ENCODE measurements around the gene MEA1. TPM values are rescaled to one million over a fixed set of nuclear protein-coding genes. Genes with fewer than 3 reads are reported as not detected.

MEA1 gene
- total RNA-seq, 1 experiment from 2014 or later = 131 TPM

DNA sequence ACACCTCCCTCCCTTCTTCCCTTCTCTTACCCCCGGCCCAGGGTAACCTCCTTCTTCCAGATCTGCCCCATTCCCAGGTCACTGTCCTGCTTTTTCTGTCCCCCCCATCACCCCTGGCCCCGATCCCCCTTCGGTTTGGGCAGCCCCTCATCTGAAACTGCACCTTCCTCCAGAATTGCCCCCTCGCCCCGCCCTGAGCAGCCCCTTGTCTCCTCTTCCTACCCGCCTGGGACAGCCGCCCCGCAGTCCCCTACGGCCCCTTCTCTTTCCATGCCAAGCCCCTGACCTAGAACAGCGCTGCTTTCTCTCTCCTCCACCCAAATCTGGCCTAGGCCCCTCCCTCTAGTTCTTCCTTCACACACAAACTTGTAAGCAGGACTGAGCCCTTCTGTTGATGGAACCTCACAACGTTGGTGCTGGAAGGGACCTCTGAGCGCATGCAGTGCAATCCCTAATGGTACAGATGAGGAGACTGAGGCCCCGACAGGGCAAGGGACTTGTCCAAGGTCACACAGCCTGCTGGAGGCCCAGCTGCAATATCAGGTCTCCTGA, 28.7 kb downstream of the MEA1 start:
- Histone ChIP-seq H3K9ac (ENCODE audit: low read length) (peak overlapping the region; percentile 82), H3K9me3 (ENCODE audit: low read length) (no peaks in the 10 kb centered on the region), H3K4me3 (ENCODE audit: low read length) (peak overlapping the region; percentile 82), H3K79me2 (ENCODE audit: low read length) (peaks cover 30% of the 10 kb centered on the region), H3F3A (ENCODE audit: low read length, unreplicated experiment) (no peaks in the 10 kb centered on the region), H4K20me1 (ENCODE audit: low read length) (no peaks in the 10 kb centered on the region), H3K4me2 (ENCODE audit: low read length) (peak overlapping the region; percentile 83), H3K27ac (ENCODE audit: low read length) (no peak overlapping the region), H3K27me3 (ENCODE audit: low read length) (no peaks in the 10 kb centered on the region), H3K9me2 (replicated peaks; ENCODE audit: low read length) (no peaks in the 10 kb centered on the region), H2AFZ (ENCODE audit: low read length) (peak overlapping the region; percentile 77), H3K36me3 (ENCODE audit: low read depth, low read length) (peaks cover 7% of the 10 kb centered on the region), H3K4me1 (ENCODE audit: insufficient read depth, low read length) (peaks cover 25% of the 10 kb centered on the region)
- DNase-seq (peak; percentile 30), ATAC-seq (no peak)
- TSS peak; percentile 24 for BruUV-seq (replicated peaks)
- TF ChIP-seq, protein P1, sequence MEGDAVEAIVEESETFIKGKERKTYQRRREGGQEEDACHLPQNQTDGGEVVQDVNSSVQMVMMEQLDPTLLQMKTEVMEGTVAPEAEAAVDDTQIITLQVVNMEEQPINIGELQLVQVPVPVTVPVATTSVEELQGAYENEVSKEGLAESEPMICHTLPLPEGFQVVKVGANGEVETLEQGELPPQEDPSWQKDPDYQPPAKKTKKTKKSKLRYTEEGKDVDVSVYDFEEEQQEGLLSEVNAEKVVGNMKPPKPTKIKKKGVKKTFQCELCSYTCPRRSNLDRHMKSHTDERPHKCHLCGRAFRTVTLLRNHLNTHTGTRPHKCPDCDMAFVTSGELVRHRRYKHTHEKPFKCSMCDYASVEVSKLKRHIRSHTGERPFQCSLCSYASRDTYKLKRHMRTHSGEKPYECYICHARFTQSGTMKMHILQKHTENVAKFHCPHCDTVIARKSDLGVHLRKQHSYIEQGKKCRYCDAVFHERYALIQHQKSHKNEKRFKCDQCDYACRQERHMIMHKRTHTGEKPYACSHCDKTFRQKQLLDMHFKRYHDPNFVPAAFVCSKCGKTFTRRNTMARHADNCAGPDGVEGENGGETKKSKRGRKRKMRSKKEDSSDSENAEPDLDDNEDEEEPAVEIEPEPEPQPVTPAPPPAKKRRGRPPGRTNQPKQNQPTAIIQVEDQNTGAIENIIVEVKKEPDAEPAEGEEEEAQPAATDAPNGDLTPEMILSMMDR (conservative IDR thresholded peaks at IDR 0.05; ENCODE audit: low read depth, low read length) = no peak
- no peak for TF ChIP-seq EZH2phosphoT487 (IDR thresholded peaks at IDR 0.05; ENCODE audit: borderline replicate concordance, low read length)
- no peak for TF ChIP-seq EZH2 (IDR thresholded peaks at IDR 0.05; ENCODE audit: low read length, unreplicated experiment)
- intact Hi-C loops (cut with micrococcal nuclease) = loop anchor here (2.0 to 5.0 kb wide), 2 partner anchors 30 to 83 kb away; partner anchors contain the start of gene KLHDC3
- ChIA-PET CTCF (no interaction called here), POLR2A (ENCODE audit: unreplicated experiment) (interaction anchor here (1.0 to 1.1 kb wide), 2 partner anchors 56 to 202 kb away, joined by 3 to 4 read pairs; partner anchors contain the start of gene CNPY3)

DNA sequence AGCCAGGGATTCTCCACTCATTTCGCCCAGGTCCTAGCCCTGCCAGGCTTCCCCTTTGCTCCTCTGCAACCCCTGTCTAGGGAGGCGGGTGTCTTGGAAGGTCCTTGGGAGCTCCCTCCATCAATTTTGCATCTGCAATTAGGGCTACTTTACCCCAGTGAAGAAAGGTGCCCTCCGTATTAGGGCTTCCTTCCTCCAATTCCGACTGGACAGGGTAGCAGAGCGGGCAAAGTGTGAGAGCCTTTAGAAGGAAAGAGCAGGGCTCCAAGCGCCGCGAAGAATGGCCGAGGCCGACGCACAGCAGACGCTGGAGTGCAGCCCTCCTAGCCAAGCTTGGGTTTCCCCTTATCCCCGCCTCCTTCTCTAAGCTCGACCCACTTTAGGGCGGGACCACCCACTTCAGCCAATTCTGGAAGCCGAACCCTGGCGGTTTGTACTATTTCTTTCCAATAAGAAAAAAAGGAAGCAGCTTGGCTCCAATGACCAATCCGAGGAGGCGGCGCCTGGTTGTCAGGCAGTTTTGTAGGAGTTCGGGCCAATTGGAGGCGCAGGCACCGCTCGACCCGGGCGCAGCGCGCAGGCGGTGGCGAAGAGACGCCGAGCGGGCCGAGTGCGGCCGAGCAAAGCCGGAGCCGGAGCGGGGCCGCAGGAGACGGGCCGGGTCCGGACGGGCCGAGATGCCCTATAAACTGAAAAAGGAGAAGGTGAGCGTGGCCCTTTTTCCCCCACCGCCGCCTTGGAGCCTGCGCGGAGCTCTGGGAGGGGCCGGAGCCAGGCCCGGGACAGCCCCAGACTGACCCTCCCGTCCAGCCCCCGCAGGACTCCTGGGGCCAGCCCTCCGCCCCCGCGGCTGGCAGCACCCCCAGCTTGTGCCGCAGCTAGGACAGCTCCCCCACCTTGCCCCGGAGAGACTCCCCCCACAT, 29.5 kb downstream of the MEA1 start, which contains the start of gene PPP2R5D:
TSS of gene PPP2R5D (plus strand) at position 570 of the 923 bp plus-strand sequence. CDS start at position 678, 108 bp downstream.
- intact Hi-C loops (cut with micrococcal nuclease) = loop anchor here (2.0 to 5.0 kb wide), 2 partner anchors 31 to 82 kb away; partner anchors contain the start of gene KLHDC3
- no peaks in the 10 kb centered on the region for H3K9me3 ChIP-seq (ENCODE audit: low read length)
- peak; percentile 99 for DNase-seq
- H3K9me2 ChIP-seq (replicated peaks; ENCODE audit: low read length) = no peaks in the 10 kb centered on the region
- H3K27ac ChIP-seq (ENCODE audit: low read length) = peak within 1 kb of the TSS; percentile 12; the same call in 1 of the 2 replicates
- H3K27me3 ChIP-seq (ENCODE audit: low read length) = no peaks in the 10 kb centered on the region
- TF ChIP-seq, protein P1 (conservative IDR thresholded peaks at IDR 0.05; ENCODE audit: low read depth, low read length) = no peak
- TF ChIP-seq EZH2phosphoT487 (IDR thresholded peaks at IDR 0.05; ENCODE audit: borderline replicate concordance, low read length) = no peak
- TF ChIP-seq EZH2 (IDR thresholded peaks at IDR 0.05; ENCODE audit: low read length, unreplicated experiment) = no peak
- no peaks in the 10 kb centered on the region for H3K36me3 ChIP-seq (ENCODE audit: low read depth, low read length)
- no TSS peak for BruUV-seq (replicated peaks)
- H3K4me1 ChIP-seq (ENCODE audit: insufficient read depth, low read length) = peaks cover 32% of the 10 kb centered on the region
- H3K9ac ChIP-seq (ENCODE audit: low read length) = peak within 1 kb of the TSS; percentile 82
- H3K4me3 ChIP-seq (ENCODE audit: low read length) = peak within 1 kb of the TSS; percentile 82
- ChIA-PET CTCF (interaction anchor here (0.6 to 0.9 kb wide), 2 partner anchors 12 to 1664 kb away, joined by 3 to 5 read pairs; no protein-coding TSS in a partner anchor), POLR2A (ENCODE audit: unreplicated experiment) (interaction anchor here (0.6 to 1.1 kb wide), 9 partner anchors 12 to 359 kb away, joined by 3 to 9 read pairs (median 3); partner anchors contain the start of gene CNPY3)
- H2AFZ ChIP-seq (ENCODE audit: low read length) = peak within 1 kb of the TSS; percentile 88
- ATAC-seq = peak; percentile 91
- H3K79me2 ChIP-seq (ENCODE audit: low read length) = peaks cover 37% of the 10 kb centered on the region
- H3F3A ChIP-seq (ENCODE audit: low read length, unreplicated experiment) = no peaks in the 10 kb centered on the region
- no peaks in the 10 kb centered on the region for H4K20me1 ChIP-seq (ENCODE audit: low read length)
- peak within 1 kb of the TSS; percentile 98 for H3K4me2 ChIP-seq (ENCODE audit: low read length)

Data from PC-3 (cell line).